Measurements from ENCODE around the gene AGRN.
"Not testable (repeated sequence)": the region's sequence is repeated elsewhere in the genome, so short reads cannot be mapped to it uniquely, and the experiment has no call there.

The AGRN gene

DNA sequence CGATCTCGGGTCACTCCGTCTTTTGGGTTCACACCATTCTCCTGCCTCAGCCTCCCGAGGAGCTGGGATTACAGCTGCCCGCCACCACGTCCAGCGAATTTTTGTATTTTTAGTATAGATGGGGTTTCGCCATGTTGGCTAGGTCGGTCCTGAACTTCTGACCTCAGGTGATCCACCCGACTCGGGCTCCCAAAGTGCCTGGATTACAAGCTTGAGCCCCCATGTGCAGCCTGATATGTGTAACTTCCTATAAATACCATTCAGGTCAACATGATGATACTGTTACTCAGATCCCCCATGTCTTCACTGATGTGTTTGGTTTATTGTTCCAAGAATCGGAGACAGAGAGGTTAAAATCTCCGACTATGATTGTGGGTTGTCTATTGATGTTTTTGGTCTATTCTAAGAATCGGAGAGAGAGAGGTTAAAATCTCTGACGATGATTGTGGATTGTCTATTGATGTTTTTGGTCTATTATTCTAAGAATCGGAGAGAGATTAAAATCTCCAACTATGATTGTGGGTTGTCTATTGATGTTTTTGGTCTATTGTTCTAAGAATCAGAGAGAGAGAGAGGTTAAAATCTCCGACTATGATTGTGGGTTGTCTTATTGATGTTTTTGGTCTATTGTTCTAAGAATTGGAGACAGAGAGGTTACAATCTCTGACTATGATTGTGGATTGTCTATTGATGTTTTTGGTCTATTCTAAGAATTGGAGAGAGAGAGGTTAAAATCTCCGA lies 78.9 kb downstream of the AGRN start:
- TF ChIP-seq, protein P1, sequence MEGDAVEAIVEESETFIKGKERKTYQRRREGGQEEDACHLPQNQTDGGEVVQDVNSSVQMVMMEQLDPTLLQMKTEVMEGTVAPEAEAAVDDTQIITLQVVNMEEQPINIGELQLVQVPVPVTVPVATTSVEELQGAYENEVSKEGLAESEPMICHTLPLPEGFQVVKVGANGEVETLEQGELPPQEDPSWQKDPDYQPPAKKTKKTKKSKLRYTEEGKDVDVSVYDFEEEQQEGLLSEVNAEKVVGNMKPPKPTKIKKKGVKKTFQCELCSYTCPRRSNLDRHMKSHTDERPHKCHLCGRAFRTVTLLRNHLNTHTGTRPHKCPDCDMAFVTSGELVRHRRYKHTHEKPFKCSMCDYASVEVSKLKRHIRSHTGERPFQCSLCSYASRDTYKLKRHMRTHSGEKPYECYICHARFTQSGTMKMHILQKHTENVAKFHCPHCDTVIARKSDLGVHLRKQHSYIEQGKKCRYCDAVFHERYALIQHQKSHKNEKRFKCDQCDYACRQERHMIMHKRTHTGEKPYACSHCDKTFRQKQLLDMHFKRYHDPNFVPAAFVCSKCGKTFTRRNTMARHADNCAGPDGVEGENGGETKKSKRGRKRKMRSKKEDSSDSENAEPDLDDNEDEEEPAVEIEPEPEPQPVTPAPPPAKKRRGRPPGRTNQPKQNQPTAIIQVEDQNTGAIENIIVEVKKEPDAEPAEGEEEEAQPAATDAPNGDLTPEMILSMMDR (conservative IDR thresholded peaks at IDR 0.05; ENCODE audit: low read length): no peak
- H3K4me3 ChIP-seq (ENCODE audit: low read length): no peak overlapping the region
- no peak for DNase-seq (ENCODE audit: low read depth)

DNA sequence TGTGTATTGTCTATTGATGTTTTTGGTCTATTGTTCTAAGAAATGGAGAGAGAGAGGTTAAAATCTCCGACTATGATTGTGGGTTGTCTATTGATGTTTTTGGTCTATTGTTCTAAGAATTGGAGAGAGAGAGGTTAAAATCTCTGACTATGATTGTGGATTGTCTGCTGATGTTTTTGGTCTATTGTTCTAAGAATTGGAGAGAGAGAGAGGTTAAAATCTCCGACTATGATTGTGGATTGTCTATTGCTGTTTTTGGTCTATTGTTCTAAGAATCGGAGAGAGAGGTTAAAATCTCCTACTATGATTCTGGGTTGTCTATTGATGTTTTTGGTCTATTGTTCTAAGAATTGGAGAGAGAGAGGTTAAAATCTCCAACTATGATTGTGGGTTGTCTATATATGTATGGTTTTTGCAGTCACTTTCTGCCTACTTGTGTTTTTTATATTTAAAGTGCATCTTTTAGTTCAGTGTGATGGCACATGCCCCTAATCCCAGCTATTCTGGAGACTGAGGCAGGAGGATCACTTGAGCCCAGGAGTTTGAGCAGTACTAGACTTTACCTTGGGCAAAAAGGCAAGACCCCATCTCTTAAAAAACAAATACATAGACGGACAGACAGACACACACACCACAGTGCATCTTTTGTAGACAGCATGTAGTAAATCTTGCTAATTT lies 79.7 kb downstream of the AGRN start:
- no peak overlapping the region for H3K4me3 ChIP-seq (ENCODE audit: low read length)
- DNase-seq (ENCODE audit: low read depth): no peak
- TF ChIP-seq, protein P1 (conservative IDR thresholded peaks at IDR 0.05; ENCODE audit: low read length): no peak

DNA sequence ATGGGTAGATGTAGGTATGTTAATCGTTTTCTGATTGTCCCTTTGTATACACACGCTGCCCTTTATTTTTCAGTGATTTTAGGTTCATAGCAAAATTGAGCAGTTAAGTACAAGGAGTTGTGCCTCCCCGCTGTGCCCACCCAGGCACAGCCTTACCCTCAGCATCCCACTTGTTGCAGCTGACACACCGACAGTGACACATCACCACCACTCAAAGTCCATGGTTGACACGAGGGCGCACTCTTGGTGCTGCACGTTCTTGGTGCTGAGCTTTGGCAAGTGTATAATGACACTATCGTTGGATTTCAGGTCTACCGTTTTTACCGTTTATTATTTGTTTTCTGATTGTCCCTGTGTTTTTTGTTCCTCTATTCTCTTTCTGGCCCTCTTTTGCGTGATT lies 80.4 kb downstream of the AGRN start:
- TF ChIP-seq, protein P1 (conservative IDR thresholded peaks at IDR 0.05; ENCODE audit: low read length): no peak
- no peak overlapping the region for H3K4me3 ChIP-seq (ENCODE audit: low read length)
- DNase-seq (ENCODE audit: low read depth): no peak

DNA sequence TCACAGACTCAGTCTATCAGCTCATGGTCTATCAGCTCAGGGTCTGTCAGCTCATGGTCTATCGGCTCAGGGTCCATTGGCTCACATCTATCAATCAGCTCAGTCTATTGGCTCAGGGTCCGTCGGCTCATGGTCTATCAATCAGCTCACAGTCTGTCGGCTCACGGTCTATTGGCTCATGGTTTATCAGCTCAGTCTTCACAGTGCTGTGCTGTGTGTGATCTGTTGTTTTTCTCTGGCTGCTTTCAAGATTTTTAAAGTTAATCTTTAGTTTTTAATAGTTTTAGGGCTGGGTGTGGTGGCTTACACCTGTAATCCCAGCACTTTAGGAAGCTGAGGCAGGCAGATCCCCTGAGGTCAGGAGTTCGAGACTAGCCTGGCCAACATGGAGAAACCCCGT lies 81.6 kb downstream of the AGRN start:
- no peak overlapping the region for H3K4me3 ChIP-seq (ENCODE audit: low read length)
- TF ChIP-seq, protein P1 (conservative IDR thresholded peaks at IDR 0.05; ENCODE audit: low read length): no peak
- DNase-seq (ENCODE audit: low read depth): no peak

DNA sequence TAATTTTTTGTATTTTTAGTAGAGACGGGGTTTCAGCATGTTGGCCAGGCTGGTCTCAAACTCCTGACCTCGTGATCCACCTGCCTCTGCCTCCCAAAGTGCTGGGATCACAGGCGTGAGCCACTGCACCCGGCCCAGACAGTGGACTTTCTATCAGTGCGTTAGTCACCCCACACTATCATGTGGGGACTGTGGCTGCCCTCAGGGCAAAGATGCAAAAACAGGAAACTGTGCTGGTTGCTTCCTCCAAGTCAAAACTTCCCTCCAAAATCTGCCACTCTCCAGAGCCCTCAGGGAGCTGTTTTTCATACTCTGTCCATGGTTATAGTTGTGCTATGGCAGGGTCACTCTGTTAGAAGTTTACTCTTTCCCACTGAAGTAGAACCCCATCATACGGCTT lies 84.2 kb downstream of the AGRN start:
- not testable (repeated sequence) for DNase-seq (ENCODE audit: low read depth)

More for the DNA sequence above, 84.2 kb downstream of the AGRN start:
- not testable (repeated sequence) for H3K4me3 ChIP-seq (ENCODE audit: low read length)
